ENCODE results near the gene CWC25. TPM values are rescaled to one million over a fixed set of nuclear protein-coding genes. Genes with fewer than 3 reads are reported as not detected.

The CWC25 gene
- total and polyA plus RNA-seq, 9 of the 15 experiments (the other 6 are each of a cell fraction or from before 2014, with no cell fraction given) = 16.5 to 27.4 (median 23.0) TPM

- TF ChIP-seq ETS1 (conservative IDR thresholded peaks at IDR 0.05; ENCODE audit: control insufficient read depth, low read depth, low read length) (peak; percentile 63), LCOR (CRISPR knock-in tag; IDR thresholded peaks at IDR 0.05) (no peak), MCM5 (IDR thresholded peaks at IDR 0.05; ENCODE audit: low read depth) (no peak), PHF20 (IDR thresholded peaks at IDR 0.05; ENCODE audit: partially characterized antibody) (peak; percentile 95), HDAC8 (tag; IDR thresholded peaks at IDR 0.05) (0 out of 2 replicates have a peak, but pooled peaks have one; percentile 49), TOE1 (IDR thresholded peaks at IDR 0.05; ENCODE audit: borderline replicate concordance) (peak; percentile 61; the same call in 1 of the 2 replicates), TOE1 (CRISPR knock-in tag; IDR thresholded peaks at IDR 0.05; ENCODE audit: borderline replicate concordance, low read depth) (peak; percentile 67; the same call in 1 of the 2 replicates), FOXA3 (CRISPR knock-in tag; conservative IDR thresholded peaks at IDR 0.05 in 1 of 2, IDR thresholded peaks at IDR 0.05 in 1 of 2) (0 out of 4 replicates have a peak, but pooled peaks of 1 of the 2 experiments have one; percentile 23), CCNT2 (IDR thresholded peaks at IDR 0.05; ENCODE audit: borderline replicate concordance, extremely low read depth, insufficient read length, low read depth, low read length) (no peak), SIX5 (IDR thresholded peaks at IDR 0.05; ENCODE audit: borderline replicate concordance in 1 of 2, insufficient read depth in 1 of 2, low read depth in 1 of 2, low read length in 2 of 2) (no peak; a peak in 2 of 4 replicates), MEF2D (tag; conservative IDR thresholded peaks at IDR 0.05; ENCODE audit: low read depth) (0 out of 2 replicates have a peak, but pooled peaks have one; percentile 16), ZNF766 (CRISPR knock-in tag; conservative IDR thresholded peaks at IDR 0.05) (peak; percentile 67), HNRNPUL1 (IDR thresholded peaks at IDR 0.05; ENCODE audit: low read length) (no peak), ZBTB1 (CRISPR knock-in tag; IDR thresholded peaks at IDR 0.05; ENCODE audit: borderline replicate concordance, low read depth) (no peak), CREBBP (IDR thresholded peaks at IDR 0.05; ENCODE audit: low read depth, low read length) (no peak), LEF1 (IDR thresholded peaks at IDR 0.05) (peak; percentile 67; the same call in 1 of the 2 replicates), KAT8 (IDR thresholded peaks at IDR 0.05; ENCODE audit: low read depth) (no peak), ID3 (CRISPR knock-in tag; IDR thresholded peaks at IDR 0.05) (no peak), ID3 (tag; IDR thresholded peaks at IDR 0.05) (peak; percentile 34; the same call in 1 of the 2 replicates), PPARD (CRISPR knock-in tag; IDR thresholded peaks at IDR 0.05) (no peak), GTF2E2 (tag; IDR thresholded peaks at IDR 0.05) (peak; percentile 95), NCOA6 (IDR thresholded peaks at IDR 0.05) (no peak), TAF7 (tag; IDR thresholded peaks at IDR 0.05) (peak; percentile 99), ZNF644 (tag; IDR thresholded peaks at IDR 0.05; ENCODE audit: low read depth) (peak; percentile 77; the same call in 1 of the 2 replicates)
Measured at GRCh38 chr17:38853292-38854219, 28.4 kb upstream of the CWC25 start, which contains the start of gene RPL23 (continued).

Data from K562 (cell line).